WERI-Rb-1 (cell line): ENCODE measurements around the gene TMC6.

Experiments
- DNase-seq: peaks from one replicate; pipeline ENCODE4 v3.0.0-alpha.2; 2020
- H3K27ac ChIP-seq: fragments of 250-450 bp; sonication (Bioruptor Pico); 2 replicates; pipeline ENCODE4 v1.5.1; 2020; ENCODE audit warnings: mild to moderate bottlenecking, moderate library complexity
- H3K27me3 ChIP-seq: fragments of 250-450 bp; sonication (Bioruptor Pico); 2 replicates; pipeline ENCODE4 v1.5.1; 2021; ENCODE audit warnings: mild to moderate bottlenecking, low read depth, moderate library complexity; ENCODE audit not compliant: insufficient read depth, severe bottlenecking
- H3K36me3 ChIP-seq: fragments of 250-450 bp; sonication (Bioruptor Pico); 2 replicates; pipeline ENCODE4 v1.5.1; 2020; ENCODE audit warnings: mild to moderate bottlenecking, moderate library complexity
- H3K4me3 ChIP-seq: 2 replicates; pipeline ENCODE4 v1.5.1; 2011; ENCODE audit warnings: low read depth, mild to moderate bottlenecking, control low read depth, low read length
- H3K9me3 ChIP-seq: fragments of 250-450 bp; sonication (Bioruptor Pico); 2 replicates; pipeline ENCODE4 v1.5.1; 2021; ENCODE audit warnings: mild to moderate bottlenecking, moderate library complexity; ENCODE audit not compliant: severe bottlenecking
- TF ChIP-seq, protein P1 (sequence below): IDR thresholded peaks from 2 replicates; pipeline ENCODE4 v1.5.1; 2011; ENCODE audit warnings: low read depth, mild to moderate bottlenecking, control low read depth, inconsistent platforms, low read length

Gene TMC6

DNA sequence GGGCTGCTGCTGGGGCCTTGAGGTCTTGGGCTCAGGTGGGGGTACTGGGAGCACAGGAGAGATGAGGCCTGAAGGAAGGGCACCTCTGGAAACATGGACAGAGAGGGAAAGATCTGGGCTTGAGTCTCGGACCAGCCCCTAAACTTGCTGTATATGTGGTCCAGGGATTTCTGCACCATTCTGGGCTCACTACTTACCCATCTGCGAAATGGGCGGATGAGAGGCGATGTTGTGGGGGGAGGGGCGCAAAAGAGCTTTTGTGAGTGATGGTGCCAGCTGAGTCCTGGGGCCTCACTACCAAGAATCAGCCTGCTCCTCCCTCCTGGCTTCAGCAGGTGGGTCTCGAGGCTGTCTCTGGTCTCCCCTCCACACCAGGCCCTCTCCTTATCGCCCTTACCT, 17.9 kb upstream of the TMC6 start:
- H3K27me3 ChIP-seq, result no peaks in the 10 kb centered on the region
- no peak for DNase-seq
- no peak overlapping the region for H3K4me3 ChIP-seq
- H3K9me3 ChIP-seq, result no peaks in the 10 kb centered on the region
- TF ChIP-seq, protein P1, sequence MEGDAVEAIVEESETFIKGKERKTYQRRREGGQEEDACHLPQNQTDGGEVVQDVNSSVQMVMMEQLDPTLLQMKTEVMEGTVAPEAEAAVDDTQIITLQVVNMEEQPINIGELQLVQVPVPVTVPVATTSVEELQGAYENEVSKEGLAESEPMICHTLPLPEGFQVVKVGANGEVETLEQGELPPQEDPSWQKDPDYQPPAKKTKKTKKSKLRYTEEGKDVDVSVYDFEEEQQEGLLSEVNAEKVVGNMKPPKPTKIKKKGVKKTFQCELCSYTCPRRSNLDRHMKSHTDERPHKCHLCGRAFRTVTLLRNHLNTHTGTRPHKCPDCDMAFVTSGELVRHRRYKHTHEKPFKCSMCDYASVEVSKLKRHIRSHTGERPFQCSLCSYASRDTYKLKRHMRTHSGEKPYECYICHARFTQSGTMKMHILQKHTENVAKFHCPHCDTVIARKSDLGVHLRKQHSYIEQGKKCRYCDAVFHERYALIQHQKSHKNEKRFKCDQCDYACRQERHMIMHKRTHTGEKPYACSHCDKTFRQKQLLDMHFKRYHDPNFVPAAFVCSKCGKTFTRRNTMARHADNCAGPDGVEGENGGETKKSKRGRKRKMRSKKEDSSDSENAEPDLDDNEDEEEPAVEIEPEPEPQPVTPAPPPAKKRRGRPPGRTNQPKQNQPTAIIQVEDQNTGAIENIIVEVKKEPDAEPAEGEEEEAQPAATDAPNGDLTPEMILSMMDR, result no peak
- no peaks in the 10 kb centered on the region for H3K36me3 ChIP-seq
- H3K27ac ChIP-seq, result no peak overlapping the region

DNA sequence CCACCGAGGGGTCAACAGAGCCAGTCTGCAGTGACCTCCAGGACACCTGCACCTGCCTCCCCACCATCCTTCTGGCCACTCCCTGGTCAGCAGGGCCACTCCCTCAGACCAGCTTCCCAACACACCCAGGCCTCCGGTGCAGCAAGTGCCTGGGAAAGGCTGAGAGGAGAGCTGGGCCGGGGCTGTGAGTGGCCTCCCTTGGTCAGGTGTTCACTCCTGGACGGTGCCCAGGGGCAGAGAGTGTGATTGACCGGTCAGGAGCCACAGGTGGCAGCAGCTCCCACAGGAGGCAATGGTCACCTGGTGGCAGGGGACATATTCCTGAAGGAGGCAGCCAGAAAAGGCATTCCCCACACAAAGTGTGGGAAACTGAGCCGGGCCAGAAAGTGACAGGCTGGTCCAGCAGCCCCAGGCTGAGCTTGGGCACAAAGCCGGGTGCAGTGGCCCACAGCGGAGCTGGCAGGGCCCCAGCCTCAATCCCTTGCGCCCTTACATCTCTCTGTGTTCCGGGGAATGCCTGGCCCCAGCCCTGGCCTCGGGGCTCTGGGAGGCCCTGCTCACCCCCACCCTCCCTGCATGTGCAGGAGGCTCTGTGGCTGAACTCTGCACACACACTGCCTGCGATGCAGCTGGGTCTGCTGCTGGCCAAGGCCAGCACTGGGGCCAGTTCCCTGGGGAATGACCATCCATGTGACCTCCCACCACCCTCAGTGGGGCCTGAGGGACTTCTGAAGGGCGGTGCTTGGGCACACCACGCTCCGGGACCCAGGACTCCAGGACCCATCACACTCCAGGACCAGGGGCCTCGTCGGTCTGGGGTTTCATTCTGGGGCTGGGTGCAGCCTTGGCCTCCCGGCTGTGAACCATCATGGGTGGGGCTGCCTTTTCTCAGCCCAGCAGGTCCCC, 16.4 kb upstream of the TMC6 start:
- DNase-seq, result no peak
- Histone ChIP-seq H3K9me3 (no peaks in the 10 kb centered on the region), H3K27me3 (no peaks in the 10 kb centered on the region), H3K27ac (no peak overlapping the region), H3K4me3 (no peak overlapping the region), H3K36me3 (no peaks in the 10 kb centered on the region)
- TF ChIP-seq, protein P1, result no peak

DNA sequence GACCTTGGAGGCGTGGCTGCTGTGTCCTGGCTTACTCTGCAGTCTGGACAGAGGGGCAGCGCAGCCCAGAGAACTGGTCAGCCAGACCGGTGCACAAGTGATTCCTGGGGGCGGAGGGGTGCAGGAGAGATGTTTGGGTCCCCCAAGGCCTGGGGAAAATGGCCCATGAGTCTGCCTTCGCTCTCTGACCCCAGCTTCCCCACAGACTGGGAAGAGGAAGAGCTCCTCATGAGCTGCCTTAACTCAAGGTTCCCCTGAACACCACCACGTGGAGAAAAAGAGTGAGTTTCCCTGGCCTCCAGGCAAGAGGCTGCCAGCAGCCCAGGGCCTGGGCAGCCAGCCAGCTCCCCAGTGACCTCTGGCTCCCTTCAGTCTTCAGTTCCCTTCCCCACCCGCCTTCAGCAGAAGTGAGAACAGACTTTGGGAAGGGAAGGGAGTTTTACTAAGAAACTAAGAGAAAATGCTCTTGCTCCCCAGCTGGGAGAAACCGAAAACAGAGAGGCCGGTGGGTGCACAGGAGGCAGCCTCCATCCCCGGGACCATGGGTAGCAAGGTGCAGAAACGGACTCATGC, 15.7 kb upstream of the TMC6 start:
- Histone ChIP-seq H3K27ac (0 out of 2 replicates have a peak overlapping the region, but pooled peaks have one; percentile 3), H3K36me3 (no peaks in the 10 kb centered on the region), H3K9me3 (no peaks in the 10 kb centered on the region), H3K4me3 (no peak overlapping the region), H3K27me3 (no peaks in the 10 kb centered on the region)
- no peak for DNase-seq
- TF ChIP-seq, protein P1, result no peak

DNA sequence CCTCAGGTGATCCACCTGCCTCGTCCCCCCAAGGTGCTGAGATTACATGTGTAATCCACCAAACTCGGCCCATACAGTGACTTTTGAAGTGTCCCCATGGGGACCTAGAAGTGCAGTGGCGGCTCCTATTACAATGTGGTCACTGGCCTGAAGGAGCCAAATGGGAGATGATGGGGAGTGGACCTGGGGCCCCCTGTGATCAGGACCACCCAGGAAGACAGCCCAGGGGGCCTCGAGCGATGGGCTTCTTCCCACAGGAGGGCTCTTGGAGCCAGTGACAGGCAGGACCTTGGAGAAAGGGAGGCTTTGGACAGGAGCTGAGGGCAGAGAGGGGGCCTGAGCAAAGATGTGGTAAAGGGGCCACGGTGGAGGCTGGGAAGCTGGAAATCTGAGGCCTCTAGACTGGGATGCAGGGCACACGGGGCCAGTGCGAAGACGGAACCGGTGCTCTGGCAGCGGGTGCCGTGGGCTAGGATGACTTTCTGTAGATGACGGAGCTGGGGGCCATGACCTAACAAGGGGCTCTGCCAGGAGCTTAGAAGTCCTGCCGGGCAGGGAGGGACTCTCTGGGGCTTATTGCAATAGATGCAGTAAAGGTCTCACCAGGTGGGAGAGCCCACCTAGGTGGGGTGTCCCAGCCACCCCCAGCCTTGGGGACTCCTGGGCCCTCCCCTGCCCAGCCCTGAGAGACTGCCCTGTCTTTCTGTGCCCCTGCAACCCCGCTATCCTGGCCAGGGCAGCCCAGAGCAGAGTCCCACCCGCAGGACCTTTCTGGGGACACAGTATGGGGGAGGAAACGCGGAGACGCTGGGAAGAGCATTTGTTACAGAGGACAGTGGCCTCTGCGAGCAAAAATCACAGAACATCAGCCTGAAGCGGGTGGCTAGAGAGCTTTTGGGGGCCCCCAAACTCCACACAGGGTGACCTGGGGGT, 14.9 kb upstream of the TMC6 start:
- DNase-seq, result no peak
- H3K27me3 ChIP-seq, result no peaks in the 10 kb centered on the region
- no peaks in the 10 kb centered on the region for H3K36me3 ChIP-seq
- H3K27ac ChIP-seq, result 0 out of 2 replicates have a peak overlapping the region, but pooled peaks have one; percentile 3
- H3K9me3 ChIP-seq, result no peaks in the 10 kb centered on the region
- TF ChIP-seq, protein P1, result no peak
- H3K4me3 ChIP-seq, result no peak overlapping the region

DNA sequence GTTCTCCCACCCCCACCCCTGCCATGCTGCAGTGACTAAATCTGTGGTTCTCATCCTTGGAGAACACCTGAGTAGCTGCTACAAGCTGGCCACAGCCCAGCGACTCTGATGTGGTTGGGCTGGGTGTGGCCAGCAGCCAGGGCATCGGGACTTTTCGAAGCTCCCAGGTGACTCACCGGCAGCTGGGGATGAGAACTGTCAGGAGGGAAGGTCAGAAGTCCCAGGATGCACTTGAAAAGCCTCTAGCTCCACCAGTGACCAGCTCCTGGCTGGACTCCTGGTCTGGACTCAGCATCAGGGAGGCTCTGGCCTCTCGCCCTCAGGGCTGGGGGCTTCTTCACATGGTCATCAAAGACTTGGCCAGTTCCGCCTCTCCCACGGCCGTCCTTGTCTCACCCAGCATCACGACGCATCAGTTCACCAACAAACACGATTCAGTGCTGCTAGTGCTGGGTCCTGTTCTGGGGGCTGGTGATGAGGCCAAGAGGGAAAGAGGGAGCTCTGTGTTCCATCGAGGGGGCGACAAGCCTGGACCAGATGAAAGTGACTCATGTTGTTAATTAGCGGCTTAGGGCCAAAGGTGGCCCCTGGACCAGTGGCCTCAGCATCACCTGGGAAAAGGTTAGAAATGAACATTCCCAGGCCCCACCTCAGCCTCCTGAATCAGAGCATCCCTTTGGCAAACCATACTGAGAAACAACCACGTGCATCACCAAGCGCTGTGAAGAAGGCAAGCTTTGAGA, 13.7 kb upstream of the TMC6 start:
- H3K36me3 ChIP-seq, result no peaks in the 10 kb centered on the region
- TF ChIP-seq, protein P1, result no peak
- DNase-seq, result no peak
- H3K27ac ChIP-seq, result no peak overlapping the region
- no peaks in the 10 kb centered on the region for H3K27me3 ChIP-seq
- no peak overlapping the region for H3K4me3 ChIP-seq
- no peaks in the 10 kb centered on the region for H3K9me3 ChIP-seq
